Neutrophil (primary cell): ENCODE results near the gene CCDC3.

Experiments
- H3K27ac ChIP-seq: fragments of 200-600 bp; sonication (generic); 2 replicates; pipeline ENCODE4 v1.5.1; 2016; ENCODE audit warnings: mild to moderate bottlenecking, moderate library complexity
- H3K27me3 ChIP-seq: fragments of 200-600 bp; sonication (generic); 2 replicates; pipeline ENCODE4 v1.6.0; 2016; ENCODE audit warnings: mild to moderate bottlenecking
- H3K36me3 ChIP-seq: fragments of 200-600 bp; sonication (generic); 2 replicates; pipeline ENCODE4 v1.5.1; 2017
- H3K4me1 ChIP-seq, 2 experiments: fragments of 200-600 bp in 1 of 2; sonication (generic) in 1 of 2; 1 replicate in 1 of 2; 2 replicates in 1 of 2; pipeline versions ENCODE4 v1.5.1 to v1.6.1; 2013 to 2016; ENCODE audit warnings: low read depth in 1 of 2, low read length in 1 of 2, mild to moderate bottlenecking in 1 of 2, moderate library complexity in 1 of 2; ENCODE audit not compliant: control insufficient read depth in 1 of 2, insufficient read depth in 1 of 2
- H3K4me3 ChIP-seq, 2 experiments: fragments of 200-600 bp in 1 of 2; sonication (generic) in 1 of 2; 1 replicate in 1 of 2; 2 replicates in 1 of 2; pipeline ENCODE4 v1.5.1; 2013 to 2016; ENCODE audit warnings: low read depth in 1 of 2, low read length in 1 of 2, mild to moderate bottlenecking in 1 of 2, moderate library complexity in 1 of 2
- H3K9me3 ChIP-seq: fragments of 200-600 bp; sonication (generic); 2 replicates; pipeline ENCODE4 v1.5.1; 2016
- CTCF ChIP-seq: fragments of 200-600 bp; sonication (generic); IDR thresholded peaks from 2 replicates; pipeline ENCODE4 v1.5.1; 2016; ENCODE audit warnings: antibody characterized with exemption

Gene CCDC3

GRCh38 chr10:12909836-12910185, 91.7 kb downstream of the CCDC3 start:
- no peak overlapping the region for H3K27ac ChIP-seq
- no peak for TF ChIP-seq CTCF

DNA sequence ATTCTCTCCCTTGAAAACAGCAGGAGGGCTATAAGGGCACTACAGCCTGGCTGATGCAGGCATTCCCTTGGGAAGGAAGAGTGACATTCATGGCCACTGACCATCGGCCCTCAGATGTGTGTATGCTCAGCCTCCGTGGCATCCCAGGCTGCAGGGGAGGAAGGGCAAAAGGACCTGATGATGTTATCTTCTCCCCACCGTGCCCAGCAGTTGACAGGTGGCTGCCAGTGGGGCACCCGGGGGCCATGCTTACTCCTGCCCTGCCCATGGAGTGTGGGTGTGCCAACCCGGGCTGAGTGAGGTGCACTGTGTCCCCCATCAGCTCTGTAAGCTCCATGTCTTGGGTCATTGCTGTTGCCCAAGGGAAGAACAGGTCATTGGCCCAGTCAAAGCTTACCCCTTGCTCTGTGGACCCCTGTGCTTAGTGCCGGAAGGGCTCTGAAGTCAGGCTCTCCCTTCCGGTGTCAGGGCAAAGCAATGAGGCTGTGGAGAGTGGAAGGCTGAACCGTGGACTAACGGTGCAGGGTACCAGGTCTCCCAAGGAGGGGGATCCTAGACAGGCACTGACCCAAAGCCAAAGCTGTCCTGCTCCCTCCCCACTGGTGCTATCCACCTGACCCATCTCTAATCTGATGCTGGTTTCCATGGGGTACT, 92.2 kb downstream of the CCDC3 start:
- Histone ChIP-seq H3K4me1 (no peaks in the 10 kb centered on the region), H3K4me3 (no peak overlapping the region), H3K36me3 (no peaks in the 10 kb centered on the region), H3K27ac (no peak overlapping the region), H3K27me3 (no peaks in the 10 kb centered on the region), H3K9me3 (no peaks in the 10 kb centered on the region)
- no peak for TF ChIP-seq CTCF

More at GRCh38 chr10:12909836-12910185, 91.7 kb downstream of the CCDC3 start:
- Histone ChIP-seq H3K4me1 (no peaks in the 10 kb centered on the region), H3K9me3 (no peaks in the 10 kb centered on the region), H3K36me3 (no peaks in the 10 kb centered on the region), H3K27me3 (no peaks in the 10 kb centered on the region), H3K4me3 (no peak overlapping the region)

DNA sequence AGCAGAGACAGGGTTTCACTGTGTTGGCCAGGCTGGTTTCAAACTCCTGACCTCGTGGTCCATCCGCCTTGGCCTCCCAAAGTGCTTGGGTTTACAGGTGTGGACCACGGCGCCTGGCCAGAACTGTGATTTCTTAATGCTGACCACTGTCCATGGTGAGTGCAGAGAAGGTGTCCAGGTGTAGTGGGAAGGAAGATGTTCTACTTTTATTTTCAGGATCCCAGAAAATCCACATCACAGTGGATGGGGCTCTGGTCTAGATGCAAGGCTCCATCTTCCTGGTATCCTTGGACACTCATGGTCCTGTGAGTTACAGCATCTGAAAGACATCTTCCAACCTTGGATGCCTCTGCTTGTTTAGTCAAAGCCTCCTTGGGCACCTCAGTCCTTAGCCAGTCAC, 92.7 kb downstream of the CCDC3 start:
- no peak for TF ChIP-seq CTCF
- no peaks in the 10 kb centered on the region for H3K27me3 ChIP-seq
- no peaks in the 10 kb centered on the region for H3K4me1 ChIP-seq
- H3K27ac ChIP-seq = no peak overlapping the region
- no peak overlapping the region for H3K4me3 ChIP-seq
- no peaks in the 10 kb centered on the region for H3K9me3 ChIP-seq
- H3K36me3 ChIP-seq = no peaks in the 10 kb centered on the region

DNA sequence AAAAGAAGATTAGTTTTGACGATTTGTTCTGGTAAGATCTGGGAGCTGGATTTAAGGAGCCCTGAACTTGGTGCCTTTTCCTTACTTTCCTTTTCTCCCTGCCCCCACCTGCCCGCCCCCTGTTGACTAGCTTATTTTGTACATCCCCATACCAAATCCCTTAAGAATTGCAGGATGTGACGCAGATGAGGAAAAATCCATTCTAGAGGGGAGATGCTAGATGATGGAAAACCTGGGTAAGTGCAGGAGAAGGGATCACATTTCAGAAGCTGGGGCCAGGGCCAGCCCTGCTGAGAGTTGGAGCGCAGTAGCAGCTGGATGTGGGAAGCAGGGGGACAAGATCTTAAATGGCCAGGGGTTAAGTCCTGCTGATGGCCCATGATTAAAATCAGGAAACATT, 93.9 kb downstream of the CCDC3 start:
- H3K4me1 ChIP-seq = no peaks in the 10 kb centered on the region
- no peaks in the 10 kb centered on the region for H3K27me3 ChIP-seq
- H3K36me3 ChIP-seq = no peaks in the 10 kb centered on the region
- H3K27ac ChIP-seq = no peak overlapping the region
- TF ChIP-seq CTCF = no peak
- no peak overlapping the region for H3K4me3 ChIP-seq
- no peaks in the 10 kb centered on the region for H3K9me3 ChIP-seq

GRCh38 chr10:12906051-12906541, 95.4 kb downstream of the CCDC3 start:
- H3K36me3 ChIP-seq = no peaks in the 10 kb centered on the region
- H3K27me3 ChIP-seq = no peaks in the 10 kb centered on the region
- H3K27ac ChIP-seq = no peak overlapping the region
- H3K9me3 ChIP-seq = no peaks in the 10 kb centered on the region
- no peak for TF ChIP-seq CTCF
- no peaks in the 10 kb centered on the region for H3K4me1 ChIP-seq
- H3K4me3 ChIP-seq = no peak overlapping the region
